Stimulated activated CD8-positive, alpha-beta memory T cell treated with anti-CD3 and anti-CD28 coated beads, Interleukin-15, amount 100 ng/mL, for 24 hours (primary cell): ENCODE measurements around the gene KIF6.
"Not testable (repeated sequence)": the region's sequence is repeated elsewhere in the genome, so short reads cannot be mapped to it uniquely, and the experiment has no call there.

Source experiments
- DNase-seq: peaks from one replicate; pipeline ENCODE4 v3.0.0-alpha.2; 2020; ENCODE audit warnings: low read depth

The KIF6 gene

DNA sequence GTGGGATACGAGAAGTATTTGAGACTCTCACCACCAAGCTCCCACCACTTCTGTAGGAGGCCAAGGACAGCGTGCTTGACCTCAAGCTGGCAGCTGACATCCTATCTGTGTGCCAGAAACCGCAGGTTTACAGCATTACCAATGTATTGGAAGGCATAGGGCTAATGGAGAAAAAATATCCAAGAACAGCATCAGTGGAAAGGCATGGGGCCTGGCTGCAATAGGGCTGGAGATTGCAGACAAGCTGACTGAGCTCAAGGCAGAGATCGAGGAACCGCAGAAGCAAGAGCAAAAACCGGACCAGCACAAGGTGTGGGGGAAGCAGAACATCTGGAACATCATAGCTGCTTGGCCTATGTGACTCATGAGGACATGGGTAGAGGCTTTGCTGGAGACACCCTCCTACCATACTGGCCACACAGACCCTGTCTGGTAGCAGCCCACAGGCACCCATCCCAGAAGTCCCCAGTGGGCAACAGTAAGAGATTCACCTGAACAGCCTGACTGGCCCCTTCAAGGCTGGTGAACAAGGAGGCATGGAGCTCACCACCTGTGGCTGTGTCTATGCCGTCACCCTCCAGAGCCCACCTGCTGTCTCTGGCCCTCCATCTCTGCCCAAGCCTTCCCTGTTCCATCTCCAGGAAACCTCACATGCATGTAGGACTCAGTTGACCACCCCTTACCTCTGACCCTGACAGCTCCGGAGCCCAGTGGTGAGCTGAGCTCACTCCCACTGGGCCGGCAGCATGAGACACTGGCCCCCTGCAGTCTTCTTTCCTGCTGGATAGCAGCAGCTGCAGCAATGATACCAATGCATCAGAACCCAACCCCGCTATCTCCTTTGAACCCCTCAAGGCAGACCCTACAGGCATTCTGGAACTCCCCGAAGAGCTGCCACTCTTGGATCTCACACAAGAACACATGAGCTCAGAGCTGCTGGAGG lies 171.1 kb downstream of the KIF6 start:
- no peak for DNase-seq

DNA sequence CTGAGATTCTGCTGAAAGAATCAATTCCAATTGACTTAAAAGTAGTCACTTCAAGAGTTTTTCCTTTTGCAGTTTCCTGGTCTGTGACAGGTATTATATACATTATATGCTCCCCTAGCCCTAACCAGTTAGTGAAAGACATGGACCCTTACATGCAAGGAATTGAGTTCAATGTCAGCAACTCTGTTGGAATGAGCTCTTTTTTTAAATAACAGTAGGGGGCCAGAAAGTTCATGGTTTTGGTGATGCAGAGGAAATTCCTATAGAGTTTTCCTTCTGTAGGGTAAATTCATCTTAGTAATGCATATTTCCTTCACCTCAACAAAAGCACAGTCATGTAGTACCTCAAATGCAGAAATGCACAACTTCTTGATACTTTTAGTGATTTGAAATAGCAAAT lies 172.2 kb downstream of the KIF6 start:
- no peak for DNase-seq

DNA sequence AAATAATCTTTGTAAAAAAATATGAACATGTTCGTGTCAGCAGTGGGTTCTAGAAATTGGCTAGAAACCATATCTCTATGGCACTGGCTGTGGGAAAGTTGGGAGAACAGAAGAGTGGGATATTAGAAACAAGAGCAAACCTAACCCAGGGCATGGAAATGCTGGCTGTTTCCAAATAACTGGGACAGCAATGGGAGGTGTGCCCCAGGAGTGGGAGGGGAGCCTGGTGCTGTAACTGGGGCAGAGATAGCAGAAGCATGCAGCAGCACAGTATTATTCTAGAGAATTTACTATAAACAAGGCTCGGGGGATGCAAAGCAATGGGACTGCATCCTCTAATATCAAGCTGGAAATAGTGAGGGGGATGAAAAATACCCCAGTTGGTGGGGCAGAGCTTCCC lies 175.0 kb downstream of the KIF6 start:
- no peak for DNase-seq

DNA sequence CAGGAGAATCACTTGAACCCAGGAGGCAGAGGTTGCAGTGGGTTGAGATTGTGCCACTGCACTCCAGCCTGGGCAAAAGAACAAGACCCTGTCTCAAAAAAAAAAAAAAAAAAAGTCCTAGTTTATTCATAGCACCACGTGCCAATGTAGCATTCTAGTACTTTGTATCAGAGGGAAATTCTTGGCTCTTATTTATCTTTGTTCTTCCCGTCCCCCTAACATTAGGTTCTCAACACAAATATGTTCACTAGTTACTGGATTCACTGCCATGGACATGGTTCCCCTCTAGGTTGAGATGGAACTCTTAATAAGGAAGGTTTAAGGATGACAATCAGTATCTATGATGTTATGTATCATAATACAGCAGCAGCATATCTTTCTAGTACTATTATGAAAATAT lies 178.5 kb downstream of the KIF6 start:
- DNase-seq: no peak

GRCh38 chr6:39543950-39544349 lies 181.3 kb downstream of the KIF6 start:
- no peak for DNase-seq

DNA sequence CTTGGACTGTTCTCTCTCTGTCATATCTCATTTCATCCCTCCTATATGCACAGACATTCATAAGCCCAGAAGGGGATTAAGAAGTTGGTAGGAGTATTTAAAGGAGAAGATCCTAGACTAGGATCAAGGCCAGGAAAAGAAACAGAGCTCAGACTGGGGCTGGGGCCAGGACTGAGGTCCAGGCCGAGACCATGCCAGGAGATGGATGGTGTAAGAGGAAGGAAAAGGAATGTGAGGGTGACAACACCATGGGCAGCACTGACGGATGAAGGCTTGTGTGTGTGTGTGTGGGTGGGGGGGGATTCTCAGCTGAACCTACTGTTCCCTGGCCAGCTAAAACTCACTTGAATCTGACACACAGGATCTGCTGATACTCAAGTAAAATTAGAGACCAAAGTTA lies 182.1 kb downstream of the KIF6 start:
- DNase-seq: no peak

- DNase-seq: no peak
These were observed 184.8 kb downstream of the KIF6 start for GRCh38 chr6:39540454-39540853.

DNA sequence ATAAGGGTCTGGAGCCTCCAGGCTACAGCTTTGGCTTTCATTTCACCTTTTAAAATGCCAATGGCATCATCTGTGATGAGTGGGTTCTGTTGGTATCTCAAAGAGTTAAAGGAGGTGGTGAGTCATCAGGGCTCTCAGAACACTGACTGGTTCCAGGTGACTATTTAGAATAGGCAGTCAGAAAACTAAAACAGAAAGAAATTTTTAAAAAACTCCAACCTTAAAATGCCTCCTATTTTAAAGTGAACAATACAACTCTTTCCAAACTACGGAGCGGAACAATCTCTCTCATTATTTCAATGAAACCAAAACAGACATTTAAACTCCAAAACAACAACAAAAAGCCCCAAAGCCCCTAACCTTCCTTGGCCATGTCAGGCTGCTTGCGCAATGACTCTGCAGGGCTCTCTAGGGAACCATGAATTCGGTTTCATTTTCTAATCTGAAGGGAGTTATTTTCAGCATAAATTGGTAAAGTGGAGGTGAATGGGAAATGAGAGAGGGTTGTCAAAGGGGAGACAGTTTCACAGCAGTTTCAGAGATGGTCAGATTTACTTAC lies 194.9 kb downstream of the KIF6 start:
- no peak for DNase-seq

DNA sequence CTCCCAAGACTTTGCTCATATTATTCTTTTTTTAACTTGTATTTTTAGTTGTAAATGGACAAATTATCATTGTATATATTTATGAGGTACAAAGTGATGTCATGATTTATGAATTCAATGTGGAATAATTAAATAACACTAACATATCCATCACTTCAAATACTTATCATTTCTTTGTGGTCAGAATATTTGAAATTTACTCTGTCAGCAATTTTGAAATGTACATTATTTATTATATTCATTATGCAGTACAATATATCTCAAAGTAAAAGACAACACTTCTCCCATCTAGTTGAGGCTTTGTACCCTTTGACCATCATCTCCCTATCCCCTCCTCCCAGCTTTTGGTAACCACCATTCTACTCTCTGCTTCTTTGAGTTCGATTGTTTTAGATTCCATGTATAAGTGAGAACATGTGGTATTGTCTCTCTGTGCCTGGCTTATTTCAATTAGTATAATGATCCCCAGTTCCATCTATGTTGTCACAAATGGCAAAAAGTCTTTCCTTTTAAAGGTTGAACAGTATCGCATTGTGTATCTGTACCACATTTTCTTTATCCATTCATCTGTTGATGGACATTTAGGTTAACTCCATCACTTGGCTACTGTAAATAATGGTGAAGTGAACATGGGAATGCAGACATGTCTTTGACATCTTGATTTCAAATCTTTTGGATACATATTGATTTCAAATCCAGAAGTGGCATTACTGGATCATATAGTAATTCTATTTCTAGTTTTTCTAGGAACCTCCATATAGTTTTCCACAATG lies 197.2 kb downstream of the KIF6 start:
- no peak for DNase-seq

DNA sequence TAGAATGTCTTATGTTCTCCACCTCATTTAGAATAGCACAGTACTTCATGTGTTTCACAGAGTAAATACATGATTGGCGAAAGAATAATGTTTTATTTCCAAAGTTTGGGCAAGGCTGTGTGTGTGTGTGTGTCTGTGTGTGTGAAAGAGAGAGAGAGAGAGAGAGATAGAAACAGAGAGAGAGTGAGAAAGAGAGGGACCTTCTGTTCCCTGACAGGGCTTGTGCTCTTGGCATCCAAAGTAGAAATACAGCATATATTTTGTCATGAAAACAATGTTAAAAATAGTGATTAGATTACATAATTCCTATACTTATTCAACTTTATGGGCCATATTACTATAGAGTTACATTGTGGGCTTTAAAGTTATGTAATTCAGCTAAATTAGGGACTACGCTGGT lies 201.2 kb downstream of the KIF6 start:
- DNase-seq: no peak

DNA sequence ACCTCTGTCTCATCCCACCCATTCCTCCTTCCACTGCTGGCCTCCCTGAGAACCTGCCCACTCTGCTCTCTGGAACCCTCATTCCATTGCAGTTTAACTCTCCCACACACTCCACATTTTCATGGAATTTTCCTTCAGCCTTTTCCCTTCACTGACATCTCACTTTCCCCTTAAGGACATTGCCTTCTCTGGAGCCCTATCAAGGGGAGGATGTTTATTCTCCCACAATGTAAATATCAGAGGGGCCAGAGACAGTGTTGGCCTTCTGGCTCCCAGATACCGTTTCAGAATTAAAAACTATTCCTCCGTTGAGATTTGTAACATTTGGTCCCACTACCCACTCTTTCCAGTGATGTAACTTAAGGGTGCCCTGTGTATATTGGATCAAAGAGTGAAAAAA lies 203.2 kb downstream of the KIF6 start:
- DNase-seq: no peak

GRCh38 chr6:39520916-39521315 lies 204.3 kb downstream of the KIF6 start:
- DNase-seq: no peak

DNA sequence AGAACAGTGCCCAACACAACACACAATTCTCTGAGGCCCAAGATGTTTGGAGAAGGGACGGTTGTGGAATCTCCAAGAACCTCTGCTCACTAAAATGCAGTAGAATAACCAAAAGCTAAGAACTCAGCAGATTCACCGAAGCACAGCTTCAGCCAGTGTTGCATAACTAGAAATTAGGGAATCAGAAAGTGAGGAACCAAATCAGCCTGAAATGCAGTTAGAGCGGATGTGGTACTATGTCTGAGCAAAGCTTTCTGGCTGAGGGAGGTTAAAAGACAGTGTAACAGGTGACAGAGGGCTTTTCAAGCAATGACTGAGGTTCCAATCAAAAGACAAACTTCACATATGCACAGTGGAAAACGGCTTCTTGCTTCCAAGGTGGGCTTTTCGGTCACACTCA lies 204.8 kb downstream of the KIF6 start:
- DNase-seq: no peak

DNA sequence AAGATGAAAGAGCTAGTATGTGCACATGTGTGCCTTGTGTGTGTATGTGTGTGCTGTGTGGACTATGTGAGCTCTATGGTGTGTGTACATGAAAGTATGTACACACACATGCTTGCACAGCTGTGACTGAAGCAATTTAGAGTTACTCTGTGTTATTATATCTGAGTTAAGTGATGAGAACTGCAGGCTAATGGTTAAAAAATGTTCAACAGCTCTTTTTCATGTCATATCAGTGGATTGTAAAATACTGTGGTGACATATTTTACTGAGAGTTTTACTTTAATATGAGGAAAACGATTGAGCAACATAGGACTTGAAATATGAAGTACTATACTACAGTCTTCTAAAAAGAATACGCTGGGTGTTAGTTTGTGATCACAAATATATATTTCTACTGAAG lies 207.0 kb downstream of the KIF6 start:
- DNase-seq: no peak

DNA sequence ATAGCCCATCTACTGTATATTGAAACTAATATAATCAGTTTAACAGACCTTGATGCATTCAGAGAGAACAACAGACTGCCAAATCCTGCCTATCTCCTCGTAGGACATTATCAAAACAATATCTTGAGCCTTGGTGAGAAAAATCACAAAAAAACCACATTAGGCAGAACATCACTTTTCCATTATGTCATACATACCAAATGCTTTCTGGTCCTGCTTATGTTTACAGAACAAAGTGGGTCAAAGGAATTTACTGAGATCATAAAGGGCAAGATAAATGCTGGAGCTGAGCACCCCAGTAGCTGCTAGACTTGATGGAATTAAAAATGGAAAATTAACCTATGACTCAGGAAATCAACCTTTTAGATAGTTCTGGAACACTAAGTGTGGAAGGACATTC lies 207.5 kb downstream of the KIF6 start:
- no peak for DNase-seq

GRCh38 chr6:39516471-39516870 lies 208.7 kb downstream of the KIF6 start:
- DNase-seq: no peak

DNA sequence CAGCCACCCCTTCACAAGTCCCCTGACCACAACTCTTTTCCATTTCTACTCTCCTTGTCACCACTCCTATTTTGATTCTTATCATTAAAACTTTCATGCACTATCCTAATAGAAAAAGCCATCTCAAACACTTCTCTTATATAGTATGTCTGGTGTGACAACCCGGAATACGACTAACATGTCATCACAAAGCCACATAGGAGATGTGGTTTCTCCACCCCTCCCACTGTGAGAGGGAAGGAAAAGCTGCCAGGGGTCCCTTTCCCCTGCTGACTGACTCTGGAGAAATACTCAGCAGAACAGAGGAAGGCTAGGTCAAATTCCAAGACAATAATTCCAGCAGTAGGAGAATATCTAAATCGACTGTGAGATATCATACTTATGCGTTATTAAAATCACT lies 209.7 kb downstream of the KIF6 start:
- no peak for DNase-seq

GRCh38 chr6:39515006-39515405 lies 210.2 kb downstream of the KIF6 start:
- DNase-seq: no peak

DNA sequence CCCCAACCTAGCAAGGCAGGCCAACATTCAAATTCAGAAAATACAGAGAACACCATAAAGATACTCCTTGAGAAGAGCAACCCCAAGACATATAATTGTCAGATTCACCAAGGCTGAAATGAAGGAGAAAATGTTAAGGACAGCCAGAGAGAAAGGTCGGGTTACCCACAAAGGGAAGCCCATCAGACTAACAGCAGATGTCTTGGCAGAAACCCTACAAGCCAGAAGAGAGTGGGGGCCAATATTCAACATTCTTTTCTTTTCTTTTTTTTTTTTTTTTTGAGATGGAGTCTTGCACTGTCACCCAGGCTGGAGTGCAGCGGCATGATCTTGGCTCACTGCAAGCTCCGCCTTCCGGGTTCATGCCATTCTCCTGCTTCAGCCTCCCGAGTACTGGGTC lies 215.4 kb downstream of the KIF6 start:
- DNase-seq: not testable (repeated sequence)

GRCh38 chr6:39508515-39508914 lies 216.7 kb downstream of the KIF6 start:
- DNase-seq: no peak

DNA sequence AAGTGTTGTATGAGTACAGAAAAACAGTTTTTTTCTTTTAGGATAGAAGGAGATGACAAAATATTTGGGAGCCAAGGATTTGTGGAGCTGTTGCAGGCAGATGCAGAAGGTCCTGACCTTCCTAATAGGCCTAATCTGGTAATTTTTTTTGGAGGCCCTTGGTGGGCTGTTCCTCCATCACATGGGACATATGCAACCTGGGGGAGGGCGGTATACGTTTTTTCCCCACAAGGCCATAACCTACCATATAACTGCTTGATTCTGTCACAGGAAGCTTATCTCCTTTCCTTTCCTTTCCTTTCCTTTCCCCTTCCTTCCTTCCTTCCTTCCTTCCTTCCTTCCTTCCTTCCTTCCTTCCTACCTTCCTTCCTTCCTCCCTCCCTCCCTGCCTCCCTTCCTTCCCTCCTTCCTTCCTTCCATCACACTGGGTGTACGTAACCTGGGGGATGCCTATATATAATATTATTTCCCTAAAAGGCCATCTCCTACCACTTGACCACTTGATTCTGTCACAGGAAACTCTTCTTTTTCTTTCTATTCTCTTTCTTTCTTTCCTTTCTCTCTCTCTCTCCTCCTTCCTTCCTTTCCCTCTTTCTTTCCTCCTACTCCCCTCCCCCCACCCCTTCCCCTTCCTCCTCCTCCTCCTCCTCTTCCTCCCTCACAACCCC lies 217.7 kb downstream of the KIF6 start:
- no peak for DNase-seq

GRCh38 chr6:39502362-39502955 lies 222.7 kb downstream of the KIF6 start:
- DNase-seq: not testable (repeated sequence)
